Vagina (tissue), 2 donors: ENCODE results near the gene KIF1B.

Source experiments
- CTCF ChIP-seq, 3 experiments: fragments of 450-650 bp in 2 of 3; fragments of 200-600 bp in 1 of 3; sonication (generic) in 1 of 3; IDR thresholded peaks; one replicate each; pipeline ENCODE4 v1.5.1; 2017 to 2019; ENCODE audit warnings: antibody characterized with exemption in 3 of 3, mild to moderate bottlenecking in 2 of 3, moderate library complexity in 2 of 3
- POLR2A ChIP-seq, 2 donors: fragments of 450-650 bp; IDR thresholded peaks; one replicate each; pipeline ENCODE4 v1.6.1; 2017; ENCODE audit warnings: antibody characterized with exemption in 2 of 2, mild to moderate bottlenecking in 2 of 2, moderate library complexity in 2 of 2

- no peak for TF ChIP-seq CTCF (IDR thresholded peaks at IDR 0.05)
- TF ChIP-seq POLR2A (IDR thresholded peaks at IDR 0.05) = no peak
Observed at GRCh38 chr1:10306435-10306834, 96.1 kb downstream of the KIF1B start.
